Lower leg skin (tissue), 3 donors: ENCODE results near the gene TMEM45B.
"Not testable (repeated sequence)": the region's sequence is repeated elsewhere in the genome, so short reads cannot be mapped to it uniquely, and the experiment has no call there.

ENCODE experiments used
- POLR2A ChIP-seq, 2 donors: fragments of 450-650 bp; IDR thresholded peaks; one replicate each; pipeline ENCODE4 v1.6.1; 2016 to 2017; ENCODE audit warnings: antibody characterized with exemption in 2 of 2, mild to moderate bottlenecking in 1 of 2, moderate library complexity in 1 of 2
- TF ChIP-seq, protein P1 (sequence below), 3 donors: fragments of 450-650 bp; IDR thresholded peaks; one replicate each; pipeline ENCODE4 v1.5.1; 2016; ENCODE audit warnings: antibody characterized with exemption in 3 of 3, mild to moderate bottlenecking in 3 of 3, moderate library complexity in 2 of 3

DNA sequence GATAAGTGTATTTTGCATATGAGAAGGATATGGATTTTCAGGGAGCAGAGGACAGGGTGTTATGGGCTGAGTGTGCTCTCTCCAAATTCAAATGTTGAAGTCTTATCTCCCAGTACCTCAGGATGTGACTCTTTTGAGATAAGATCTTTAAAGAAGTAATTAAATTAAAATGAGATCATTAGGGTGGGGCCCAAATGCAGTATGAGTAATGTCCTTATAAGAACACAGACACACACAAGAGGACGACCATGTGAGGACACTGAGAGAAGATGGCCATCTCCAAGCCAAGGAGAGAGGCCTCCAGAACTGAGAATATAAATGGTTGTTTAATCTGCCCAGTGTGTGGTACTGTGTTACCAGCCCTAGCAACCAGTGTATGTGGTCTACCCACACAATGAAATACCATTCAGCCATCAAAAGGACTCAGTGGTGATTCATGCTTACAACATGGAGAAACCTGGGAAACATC lies 20.8 kb downstream of the TMEM45B start:
- TF ChIP-seq, protein P1, sequence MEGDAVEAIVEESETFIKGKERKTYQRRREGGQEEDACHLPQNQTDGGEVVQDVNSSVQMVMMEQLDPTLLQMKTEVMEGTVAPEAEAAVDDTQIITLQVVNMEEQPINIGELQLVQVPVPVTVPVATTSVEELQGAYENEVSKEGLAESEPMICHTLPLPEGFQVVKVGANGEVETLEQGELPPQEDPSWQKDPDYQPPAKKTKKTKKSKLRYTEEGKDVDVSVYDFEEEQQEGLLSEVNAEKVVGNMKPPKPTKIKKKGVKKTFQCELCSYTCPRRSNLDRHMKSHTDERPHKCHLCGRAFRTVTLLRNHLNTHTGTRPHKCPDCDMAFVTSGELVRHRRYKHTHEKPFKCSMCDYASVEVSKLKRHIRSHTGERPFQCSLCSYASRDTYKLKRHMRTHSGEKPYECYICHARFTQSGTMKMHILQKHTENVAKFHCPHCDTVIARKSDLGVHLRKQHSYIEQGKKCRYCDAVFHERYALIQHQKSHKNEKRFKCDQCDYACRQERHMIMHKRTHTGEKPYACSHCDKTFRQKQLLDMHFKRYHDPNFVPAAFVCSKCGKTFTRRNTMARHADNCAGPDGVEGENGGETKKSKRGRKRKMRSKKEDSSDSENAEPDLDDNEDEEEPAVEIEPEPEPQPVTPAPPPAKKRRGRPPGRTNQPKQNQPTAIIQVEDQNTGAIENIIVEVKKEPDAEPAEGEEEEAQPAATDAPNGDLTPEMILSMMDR (IDR thresholded peaks at IDR 0.05) = not testable (repeated sequence)
- TF ChIP-seq POLR2A (IDR thresholded peaks at IDR 0.05) = not testable (repeated sequence)
